HG02943 (cell line): ENCODE measurements around the gene REEP3.

Experiments
- ATAC-seq: cut with Tn5 transposase; IDR thresholded peaks from one replicate; pipeline ENCODE4 v1.9.1; 2021; ENCODE audit warnings: mild to moderate bottlenecking, low read depth, moderate library complexity; ENCODE audit not compliant: unreplicated experiment

Gene REEP3

DNA sequence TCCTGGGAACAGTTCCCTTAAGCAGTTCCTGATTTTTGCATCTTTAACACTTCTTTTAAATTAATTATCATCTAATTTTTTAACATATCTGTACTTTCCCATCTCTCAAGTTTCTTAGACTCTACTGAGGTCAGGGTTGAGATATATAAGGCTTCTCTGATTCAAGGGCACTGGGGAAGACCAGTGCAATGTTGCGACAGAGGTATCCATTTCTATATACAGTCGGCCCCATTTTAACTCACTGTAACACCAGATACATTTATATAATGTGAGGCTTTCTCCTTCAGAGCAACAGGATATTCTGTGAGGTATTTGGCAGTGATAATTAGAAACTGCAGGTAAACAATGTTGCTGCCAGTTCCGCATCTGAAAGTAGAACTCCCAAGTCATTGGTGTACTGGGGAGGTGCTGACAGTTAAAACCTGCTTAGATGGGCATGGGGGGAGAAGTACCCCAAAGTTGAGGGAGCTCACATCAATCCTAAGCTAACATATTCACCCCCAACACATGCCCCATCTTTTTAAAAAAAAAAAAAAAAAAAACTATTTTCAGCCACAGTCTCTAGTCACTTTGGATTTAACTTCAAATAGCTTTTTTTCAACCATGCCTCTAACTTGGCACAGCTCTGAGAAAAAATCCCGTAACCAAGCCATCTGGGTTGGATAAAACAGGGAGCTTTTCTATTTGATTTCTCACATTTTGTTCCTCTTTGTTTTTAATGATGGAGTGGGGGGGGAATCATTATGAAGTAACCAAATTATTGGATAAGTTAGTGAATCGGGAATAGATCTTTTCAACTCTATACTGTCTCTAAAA, 62.9 kb downstream of the REEP3 start:
- ATAC-seq: no peak

DNA sequence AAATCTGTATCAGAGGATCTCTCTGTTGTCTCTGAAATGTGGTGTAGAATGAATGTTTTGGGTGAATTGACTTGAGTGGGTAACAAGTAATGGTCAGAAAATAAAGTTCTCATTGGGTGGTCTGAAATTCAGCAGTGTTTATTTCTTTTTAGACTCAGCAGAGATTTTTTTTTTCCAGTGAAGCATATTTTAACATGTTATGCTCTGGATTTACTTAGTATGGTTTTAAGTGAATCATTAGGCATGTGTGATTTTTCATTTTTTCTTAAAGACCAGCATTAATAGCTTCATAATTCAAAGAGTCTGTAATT, 63.5 kb downstream of the REEP3 start:
- no peak for ATAC-seq

DNA sequence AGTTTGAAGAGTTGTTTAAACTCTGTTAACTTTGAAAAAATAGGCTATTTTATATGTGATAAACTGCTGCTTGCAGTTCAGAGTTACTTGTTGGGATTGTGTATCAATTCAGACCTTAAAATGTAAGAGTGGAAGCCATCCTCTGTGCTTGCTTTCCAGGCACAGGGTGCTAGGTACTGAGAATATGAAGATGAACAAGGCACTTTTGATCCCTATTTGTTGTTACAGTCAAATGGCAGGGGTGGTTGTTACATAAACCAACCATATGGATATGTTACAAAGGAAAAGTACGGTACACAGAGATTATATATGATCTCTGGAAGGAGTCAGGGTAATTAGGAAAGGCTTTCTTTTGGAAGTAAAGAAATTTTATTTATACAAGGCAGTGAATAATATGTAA, 63.8 kb downstream of the REEP3 start:
- no peak for ATAC-seq

DNA sequence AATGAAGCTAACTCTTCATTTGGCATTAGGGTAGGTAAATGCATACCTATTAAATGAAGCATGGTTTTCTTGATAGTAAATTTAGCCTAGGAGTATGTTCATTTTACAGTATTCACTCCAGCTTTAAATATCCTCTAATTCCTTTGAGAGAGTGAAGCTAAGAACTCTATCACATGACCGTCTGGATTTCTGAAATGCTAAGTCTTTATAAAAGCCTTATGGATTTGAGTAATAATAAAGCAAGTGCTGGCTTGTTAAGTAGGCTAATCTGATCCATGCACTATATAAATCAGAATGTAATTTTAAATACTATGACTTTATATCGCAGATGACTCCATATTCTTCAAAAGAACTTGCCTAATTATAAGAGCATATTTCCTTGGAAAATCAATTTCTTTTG, 64.8 kb downstream of the REEP3 start:
- ATAC-seq: no peak

DNA sequence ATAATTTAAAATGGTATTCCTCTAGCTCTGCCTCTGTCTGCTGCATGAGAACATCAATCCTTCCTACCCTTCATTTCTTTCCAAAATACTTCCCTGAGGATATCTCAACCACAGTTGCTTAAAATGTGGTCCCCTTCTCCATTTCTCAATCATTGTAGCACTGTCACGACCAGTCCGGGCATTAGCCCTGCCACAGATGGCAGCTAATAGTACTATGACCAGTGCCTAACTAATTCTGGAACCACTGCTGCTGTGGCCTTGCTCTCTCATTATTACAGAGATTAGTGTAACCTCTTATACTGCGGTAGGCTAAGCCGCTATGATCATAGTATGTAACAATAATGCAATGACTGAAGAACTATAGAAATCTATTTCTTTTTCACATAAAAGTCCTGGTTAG, 66.0 kb downstream of the REEP3 start:
- no peak for ATAC-seq

DNA sequence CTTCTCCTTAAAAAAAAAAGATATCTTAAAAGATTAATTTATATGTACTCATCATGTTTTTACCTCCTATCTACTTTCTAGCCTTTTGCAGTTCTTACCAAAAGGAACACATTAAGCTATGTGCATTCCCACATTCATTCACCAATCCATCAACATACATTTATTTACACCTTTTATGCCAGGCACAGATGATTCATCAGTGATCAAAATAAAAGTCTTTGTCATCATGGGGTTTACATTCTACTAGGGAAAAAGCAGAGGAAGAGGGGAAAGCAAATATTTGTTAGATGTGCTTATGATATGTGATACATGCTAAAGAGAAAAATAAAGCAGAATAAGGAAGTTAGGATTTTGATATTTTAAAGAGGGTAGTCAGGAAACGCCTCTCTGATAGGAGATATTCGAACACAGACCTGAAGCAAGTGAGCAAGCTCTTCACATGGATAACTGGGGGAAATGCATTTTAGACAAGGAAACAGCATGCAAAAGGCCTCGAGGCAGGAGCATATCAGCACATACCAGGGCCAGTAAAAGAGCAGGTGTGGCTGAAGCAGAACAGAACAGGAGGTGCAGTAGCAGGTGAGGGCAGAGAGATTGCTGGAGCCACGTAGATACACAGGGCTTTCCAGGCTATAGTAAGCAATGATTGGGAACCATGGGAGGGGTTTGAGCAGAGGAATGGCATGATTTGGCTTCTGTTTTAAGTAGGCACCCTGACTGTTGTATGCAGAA, 67.4 kb downstream of the REEP3 start:
- ATAC-seq: no peak

DNA sequence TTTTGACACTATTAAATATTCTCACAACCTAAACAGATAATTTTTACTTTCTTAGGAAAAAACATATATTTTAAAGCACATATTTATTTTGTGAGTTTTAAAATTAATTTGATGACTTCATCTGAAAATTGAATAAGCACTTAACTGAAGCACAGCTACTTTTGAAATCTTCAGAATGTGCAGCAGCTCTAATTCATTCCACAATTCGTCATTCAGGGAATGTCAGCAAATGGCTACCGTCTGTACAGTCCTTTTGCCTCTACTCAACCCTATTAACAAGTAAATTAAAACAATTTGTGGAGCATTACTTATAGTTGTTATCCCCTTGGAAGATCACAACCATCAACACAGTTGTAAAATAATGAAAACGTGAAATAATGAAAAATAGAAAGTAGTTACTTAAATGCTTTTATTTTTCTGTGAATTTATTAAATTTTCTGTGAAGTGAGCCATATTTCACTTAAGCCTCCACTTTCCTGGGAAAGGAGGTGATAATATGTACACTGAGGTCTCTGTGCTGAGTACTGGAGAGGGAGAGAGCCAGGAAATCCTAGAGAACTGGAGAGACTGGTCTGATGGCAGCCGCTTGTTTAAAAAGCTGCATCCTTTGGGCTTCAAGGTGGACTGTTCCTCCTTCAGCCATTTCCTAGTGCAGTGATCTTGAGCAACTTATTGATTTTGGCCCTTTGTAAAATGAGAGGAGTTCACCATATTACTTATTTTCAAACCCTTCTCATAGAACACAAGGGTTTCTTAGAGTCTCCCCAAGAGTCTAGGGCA, 70.6 kb downstream of the REEP3 start:
- no peak for ATAC-seq

DNA sequence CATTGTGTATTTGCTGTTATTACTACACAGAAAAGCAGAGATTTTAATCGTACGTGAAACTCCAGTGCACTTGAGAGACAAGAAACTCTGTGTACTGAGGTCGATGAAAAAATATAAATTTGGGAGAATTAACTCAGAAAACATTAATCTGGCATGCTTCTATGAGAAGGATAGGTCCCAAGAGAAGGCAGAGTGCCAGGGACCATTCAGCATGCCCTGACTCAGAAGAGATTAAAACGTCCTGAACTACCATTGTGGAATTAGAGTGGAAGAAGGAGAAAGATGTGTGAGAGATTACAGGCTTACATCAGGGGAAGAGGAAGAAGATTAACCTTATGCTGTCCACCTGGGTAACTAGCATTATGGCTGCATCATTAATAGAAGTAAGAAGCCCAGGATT, 72.4 kb downstream of the REEP3 start:
- ATAC-seq: no peak

DNA sequence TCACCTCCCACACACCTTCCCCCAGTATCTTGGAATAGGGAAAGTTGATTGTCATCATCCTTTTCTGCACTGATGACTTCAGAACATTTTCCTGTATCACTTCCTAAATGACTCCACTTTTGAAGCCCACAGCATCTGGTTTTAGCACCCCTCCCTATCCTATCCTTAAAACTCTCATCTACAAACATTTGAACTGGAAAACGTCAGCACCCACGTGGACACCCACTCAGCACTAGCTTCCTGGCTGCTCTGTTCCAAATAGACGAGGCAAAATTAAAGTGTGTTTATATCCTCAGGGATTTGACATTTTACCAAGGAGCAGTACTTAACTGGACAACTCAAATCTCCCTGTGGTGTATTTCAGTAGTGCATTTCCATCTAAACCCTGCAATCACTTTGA, 73.9 kb downstream of the REEP3 start:
- ATAC-seq: no peak

DNA sequence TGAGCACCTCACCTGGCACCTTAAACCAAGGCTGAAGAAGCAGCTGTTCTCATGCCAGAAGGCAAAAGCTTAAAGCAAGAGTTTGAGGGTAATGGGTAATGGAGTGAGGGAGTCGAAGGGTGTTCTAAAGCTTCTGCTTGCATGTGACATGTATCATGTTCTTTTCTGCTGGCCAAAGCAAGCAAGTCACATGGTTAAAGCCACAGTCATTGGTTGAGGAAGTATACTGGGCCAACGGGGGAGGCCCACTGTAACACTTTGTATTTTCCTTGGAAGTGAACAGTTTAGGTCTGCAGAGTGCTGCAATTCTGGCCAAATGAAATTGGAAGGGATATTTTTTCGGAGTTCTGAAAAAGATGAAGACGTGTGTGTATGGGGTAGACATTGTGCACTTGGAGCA, 75.7 kb downstream of the REEP3 start:
- no peak for ATAC-seq

DNA sequence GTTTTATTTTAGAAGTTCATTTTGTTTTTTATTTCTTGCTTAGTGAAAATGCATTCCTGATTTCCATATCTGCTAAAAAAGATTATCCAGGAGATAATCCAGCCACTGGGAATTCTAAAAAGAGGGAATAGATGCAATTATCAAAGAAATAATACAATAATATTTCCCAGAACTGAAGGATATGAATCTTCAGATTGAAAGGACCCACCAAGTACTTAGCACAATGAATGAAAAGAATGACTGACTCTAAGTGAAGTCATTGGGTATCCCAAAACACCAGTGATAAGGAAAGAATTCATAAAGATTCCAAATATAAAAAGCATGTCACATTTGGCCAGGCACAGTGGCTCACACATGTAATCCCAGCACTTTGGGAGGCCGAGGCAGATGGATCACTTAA, 79.3 kb downstream of the REEP3 start:
- ATAC-seq: no peak

DNA sequence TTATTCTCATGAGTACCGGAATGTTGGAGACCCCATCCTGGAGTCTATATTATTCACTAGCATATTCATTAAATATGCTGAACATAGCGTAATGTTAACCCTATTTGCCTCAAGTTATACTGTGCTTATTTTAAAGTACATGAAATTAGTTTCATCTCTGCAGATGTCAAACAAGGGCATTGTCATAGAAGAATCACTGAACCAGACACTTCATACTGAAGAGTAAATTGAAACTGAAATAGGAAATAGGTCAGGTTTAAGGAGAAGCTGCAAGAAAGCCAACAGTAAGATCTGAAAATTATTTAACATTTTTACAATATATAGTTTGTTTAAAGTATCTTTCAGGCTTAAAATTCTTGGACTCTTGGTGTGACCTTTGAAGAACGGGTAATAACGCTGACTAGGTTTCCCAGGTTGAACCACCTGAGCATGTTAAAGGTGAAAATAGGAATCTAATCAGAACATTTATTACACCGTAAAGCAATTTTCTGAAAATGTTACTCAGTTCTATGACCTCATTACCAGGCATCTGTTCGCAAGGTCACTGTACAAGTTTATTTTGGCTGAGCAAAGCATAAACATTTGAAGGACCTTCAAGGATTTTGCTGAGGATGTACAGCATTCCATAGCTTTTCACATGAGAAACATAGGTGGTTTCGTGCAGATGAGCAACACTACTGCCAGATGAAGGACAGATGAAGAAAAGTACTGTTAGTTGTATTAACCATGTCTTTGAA, 82.7 kb downstream of the REEP3 start:
- peak; percentile 81 for ATAC-seq

DNA sequence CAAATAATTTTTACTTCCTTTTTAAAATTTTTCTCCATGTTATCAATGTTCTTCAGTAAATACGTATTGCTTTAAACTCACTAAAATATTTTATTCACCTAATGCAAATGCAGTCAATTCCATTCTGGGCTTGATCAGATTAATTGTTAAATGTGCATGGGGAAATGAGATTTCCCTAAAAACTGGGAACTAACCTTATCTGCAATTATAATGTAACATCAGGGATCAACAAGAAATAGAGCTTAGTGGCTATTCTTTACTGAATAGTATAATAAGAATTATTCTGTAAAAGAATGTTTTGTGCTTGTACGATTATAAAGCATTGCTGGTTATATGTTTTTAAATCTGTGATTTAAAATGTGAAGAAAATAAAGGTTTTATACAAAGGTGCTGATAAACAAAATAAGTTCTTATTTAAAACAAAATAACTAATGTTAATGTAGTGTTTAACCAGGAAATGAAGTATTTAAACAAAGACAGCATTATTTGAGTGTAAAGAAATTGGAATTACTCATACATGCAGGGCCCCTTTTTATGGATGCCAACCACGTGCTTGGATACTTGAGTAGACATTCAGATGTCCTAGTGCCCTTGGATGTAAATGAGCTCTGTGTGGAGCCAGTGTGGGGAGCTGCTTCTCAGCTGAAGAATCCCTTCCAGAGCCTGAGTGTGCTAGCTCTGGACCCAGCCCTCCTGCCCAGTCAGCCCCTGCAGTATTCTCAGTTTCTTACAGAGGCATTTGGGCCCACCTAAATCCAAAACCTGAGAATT, 84.2 kb downstream of the REEP3 start:
- ATAC-seq: no peak

DNA sequence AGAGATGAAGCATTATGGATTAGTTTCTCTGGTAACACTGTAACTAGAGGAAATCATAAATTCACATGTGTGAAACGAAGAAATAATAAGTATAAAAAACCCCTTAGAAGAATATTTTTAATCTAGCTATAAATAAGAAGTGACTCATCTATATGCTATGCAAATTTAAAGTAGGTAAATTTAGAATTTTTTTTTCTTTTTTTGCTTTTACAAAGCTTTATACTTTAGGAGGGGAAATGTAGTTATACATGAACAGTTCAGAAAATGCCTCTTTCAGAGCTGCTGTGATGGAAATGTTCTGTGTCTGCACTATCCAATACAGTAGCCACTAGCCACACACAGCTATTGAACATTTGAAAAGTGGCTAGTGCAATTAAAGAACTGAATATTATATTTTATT, 87.3 kb downstream of the REEP3 start:
- no peak for ATAC-seq

DNA sequence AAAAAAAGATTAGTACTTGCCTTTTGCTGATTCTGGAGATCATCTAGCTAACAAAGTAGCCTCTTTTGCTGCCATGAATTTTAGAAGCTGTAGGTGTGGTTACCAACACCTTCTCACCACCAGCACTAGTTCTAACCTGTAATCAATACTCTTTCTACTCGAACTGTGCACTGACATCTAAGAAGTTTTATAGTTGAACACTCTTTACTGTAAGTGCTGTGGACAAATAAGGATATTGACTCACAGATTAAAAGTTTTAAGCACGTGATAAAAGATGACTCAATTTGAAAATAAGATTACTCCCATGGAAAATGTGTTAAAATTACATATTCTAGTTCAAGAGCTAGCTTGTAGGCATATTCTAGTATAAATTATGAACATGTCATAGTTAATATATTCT, 89.9 kb downstream of the REEP3 start:
- ATAC-seq: no peak

DNA sequence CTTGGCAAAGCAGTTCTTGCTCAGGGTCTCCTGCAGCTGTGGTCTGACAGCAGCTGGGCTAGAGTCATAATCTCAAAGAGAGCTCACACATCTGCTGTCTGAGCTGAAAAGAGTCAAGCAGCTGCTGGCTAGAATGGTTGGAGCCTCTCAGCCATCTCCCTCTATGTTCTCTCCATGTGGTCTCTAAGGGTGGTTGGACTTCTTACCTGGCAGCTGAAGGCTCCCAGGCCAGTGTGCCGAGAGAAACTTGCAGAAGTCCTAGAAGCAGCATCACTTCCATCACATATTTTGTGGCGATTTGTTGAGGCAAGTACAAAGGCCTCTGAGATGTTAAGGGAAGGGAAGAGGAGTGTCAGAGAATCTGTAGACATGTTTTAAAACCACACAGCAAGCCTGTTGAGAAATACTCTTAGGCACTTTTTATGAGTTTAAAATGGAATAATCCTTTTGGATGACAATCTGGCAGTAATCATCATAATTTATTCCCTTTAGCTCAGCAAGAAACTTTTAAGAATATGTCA, 93.2 kb downstream of the REEP3 start:
- no peak for ATAC-seq

DNA sequence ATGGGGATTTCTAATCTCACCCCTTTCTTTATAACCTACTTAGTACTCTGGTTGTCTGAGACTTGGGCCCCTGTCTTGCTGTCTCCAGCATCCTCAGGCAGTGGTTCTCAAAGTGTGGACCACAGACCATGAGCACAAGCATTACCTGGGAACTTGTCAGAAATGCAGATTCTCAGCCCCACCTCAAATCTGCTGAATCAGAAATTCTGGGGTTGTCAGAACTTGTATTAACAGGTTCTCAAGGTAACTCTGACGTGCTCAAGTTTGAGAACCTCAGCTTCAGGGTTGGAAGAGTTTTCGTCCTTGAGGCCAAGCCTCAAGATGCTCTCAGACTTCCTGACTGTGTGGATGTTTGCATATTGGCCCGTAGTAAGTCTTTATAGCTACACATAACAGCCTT, 97.4 kb downstream of the REEP3 start:
- no peak for ATAC-seq

DNA sequence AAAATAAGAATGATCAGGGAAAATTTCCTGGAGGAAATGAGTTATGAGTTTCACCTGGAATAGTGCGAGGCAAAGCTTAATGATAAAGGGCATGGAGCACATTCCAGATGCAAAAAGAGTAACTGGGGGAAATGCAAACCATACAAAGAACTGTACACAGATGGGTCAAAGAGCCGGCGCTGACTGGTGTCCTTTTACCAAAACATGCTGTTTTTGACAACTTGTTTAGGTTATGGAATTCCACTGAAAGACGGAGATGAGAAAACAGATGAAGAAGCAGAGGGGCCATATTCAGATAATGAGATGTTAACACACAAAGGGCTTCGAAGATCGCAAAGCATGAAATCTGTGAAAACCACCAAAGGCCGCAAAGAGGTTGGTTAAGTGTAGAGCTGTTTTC, 98.2 kb downstream of the REEP3 start:
- no peak for ATAC-seq

DNA sequence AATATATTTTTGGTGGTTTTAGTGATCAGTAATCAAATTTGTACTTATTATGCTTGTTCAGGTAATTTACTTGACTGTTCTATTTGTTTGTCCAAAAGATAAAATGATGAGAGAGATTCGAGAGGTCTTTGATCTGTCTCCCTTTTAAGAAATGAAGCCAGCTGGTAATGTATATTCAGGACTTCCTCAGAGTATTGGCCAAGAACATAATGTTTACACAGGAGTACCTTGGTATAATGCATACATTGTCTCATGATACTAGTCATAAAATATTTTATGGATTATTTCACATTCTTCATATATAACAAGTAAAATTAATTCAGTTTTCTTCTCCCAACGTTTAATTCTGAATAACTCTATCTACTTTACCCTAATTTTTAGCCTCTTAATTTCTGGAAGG, 100.9 kb downstream of the REEP3 start:
- ATAC-seq: no peak

DNA sequence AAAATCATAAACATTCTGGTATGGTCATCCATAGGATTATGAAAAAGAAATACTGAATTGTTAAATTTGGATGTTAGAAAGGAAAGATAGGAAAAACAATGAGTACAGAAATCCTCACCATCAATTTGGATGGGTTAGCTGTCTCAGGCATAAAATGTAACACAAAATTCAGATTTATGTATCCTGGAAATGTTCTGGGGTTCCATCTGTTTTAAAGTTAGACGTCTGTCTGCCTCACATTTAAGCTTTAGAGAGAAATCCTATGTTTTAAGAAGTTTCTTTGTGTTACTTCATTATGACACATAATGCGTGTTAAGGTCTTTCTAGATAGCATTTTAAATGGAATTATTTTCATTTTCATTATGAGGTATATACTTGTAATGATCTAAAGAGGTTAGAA, 103.5 kb downstream of the REEP3 start:
- ATAC-seq: no peak
